AG10803 (cell line): Measurements from ENCODE around the gene DOC2B.

Experiments used
- DNase-seq: peaks from one replicate; pipeline ENCODE4 v3.0.0; 2010; ENCODE audit warnings: low read depth
- H3K4me3 ChIP-seq: 2 replicates; pipeline ENCODE4 v1.5.1; 2011; ENCODE audit warnings: mild to moderate bottlenecking, low read length, control low read depth
- CTCF ChIP-seq: conservative IDR thresholded peaks from 2 replicates; pipeline ENCODE4 v1.5.1; 2011; ENCODE audit warnings: mild to moderate bottlenecking, low read length, control low read depth, inconsistent platforms

Gene DOC2B

GRCh38 chr17:157901-158300 is 23.5 kb downstream of the DOC2B start:
- no peak overlapping the region for H3K4me3 ChIP-seq
- no peak for TF ChIP-seq CTCF
- no peak for DNase-seq

GRCh38 chr17:156946-157345 is 24.5 kb downstream of the DOC2B start:
- DNase-seq: no peak

GRCh38 chr17:156094-156621 is 25.3 kb downstream of the DOC2B start:
- no peak for DNase-seq
- TF ChIP-seq CTCF: no peak
- H3K4me3 ChIP-seq: no peak overlapping the region

More at GRCh38 chr17:156946-157345, 24.5 kb downstream of the DOC2B start:
- H3K4me3 ChIP-seq: no peak overlapping the region
- no peak for TF ChIP-seq CTCF

- H3K4me3 ChIP-seq: no peak overlapping the region
- DNase-seq: no peak
- TF ChIP-seq CTCF: no peak
Observed at GRCh38 chr17:155576-155975, 25.9 kb downstream of the DOC2B start.

GRCh38 chr17:153851-154250 is 27.6 kb downstream of the DOC2B start:
- no peak for DNase-seq
- TF ChIP-seq CTCF: no peak
- H3K4me3 ChIP-seq: no peak overlapping the region

GRCh38 chr17:152860-153420 is 28.5 kb downstream of the DOC2B start:
- H3K4me3 ChIP-seq: no peak overlapping the region
- DNase-seq: no peak
- no peak for TF ChIP-seq CTCF
